Stomach (tissue), 9 donors: ENCODE measurements around the gene TSPAN14. TPM values are rescaled to one million over a fixed set of nuclear protein-coding genes. Genes with fewer than 3 reads are reported as not detected.

Experiments used
- DNase-seq, 2 donors: peaks; one replicate each; pipeline versions ENCODE4 v3.0.0 to v3.0.0-alpha.2; 2013 to 2019
- H3K27ac ChIP-seq, 5 donors: fragments of 200-600 bp in 4 of 5; sonication (generic) in 4 of 5; one replicate each; pipeline ENCODE4 v1.5.1; 2013 to 2019; ENCODE audit warnings: mild to moderate bottlenecking in 1 of 5, moderate library complexity in 1 of 5
- H3K27me3 ChIP-seq, 3 donors: fragments of 200-600 bp; sonication (generic); one replicate each; pipeline ENCODE4 v1.5.1; 2017 to 2019; ENCODE audit warnings: mixed run types in 1 of 3
- H3K36me3 ChIP-seq, 4 donors: fragments of 200-600 bp; sonication (generic); 1 replicate in 3 of 4; 2 replicates in 1 of 4; pipeline ENCODE4 v1.5.1; 2016 to 2019
- H3K4me1 ChIP-seq, 4 donors: fragments of 200-600 bp; sonication (generic); one replicate each; pipeline ENCODE4 v1.5.1; 2016 to 2019
- H3K4me3 ChIP-seq, 4 donors: fragments of 200-600 bp; sonication (generic) in 3 of 4; one replicate each; pipeline ENCODE4 v1.5.1; 2016 to 2019; ENCODE audit warnings: mild to moderate bottlenecking in 1 of 4
- H3K9me3 ChIP-seq, 4 donors: fragments of 200-600 bp; sonication (generic); one replicate each; pipeline ENCODE4 v1.5.1; 2016 to 2019
- EP300 ChIP-seq: sonication (generic); formaldehyde crosslinking; IDR thresholded peaks from one replicate; pipeline ENCODE4 v1.6.1; 2017; ENCODE audit warnings: antibody characterized with exemption
- POLR2A ChIP-seq, 4 donors: fragments of 450-650 bp; IDR thresholded peaks; one replicate each; pipeline ENCODE4 v1.6.1; 2016; ENCODE audit warnings: antibody characterized with exemption in 4 of 4, control low read depth in 2 of 4, mild to moderate bottlenecking in 1 of 4, moderate library complexity in 1 of 4
- POLR2AphosphoS5 ChIP-seq, 3 donors: sonication (generic); formaldehyde crosslinking; IDR thresholded peaks; one replicate each; pipeline ENCODE4 v1.6.1; 2016; ENCODE audit warnings: antibody characterized with exemption in 3 of 3
- WGBS, 5 donors: extraction: QIAGEN DNeasy Blood & Tissue Kit in 3 of 5; methylation state at CpG; one replicate each; pipeline versions ENCODE4 v1.1.5 to v1.1.7; 2013 to 2018; 5-methylcytosine and 5-hydroxymethylcytosine counted together
- intact Hi-C: fragments of 100-400 bp; cut with DNase I; formaldehyde crosslinking; loops from one replicate; pipeline ENCODE4 v1.15.1; 2023; ENCODE audit warnings: low total_unique reads
- polyA plus RNA-seq, 3 donors: library from polyadenylated mRNA; stranded (reverse); fragments of 200-250 nt; gene quantifications; one replicate each; pipeline ENCODE4 v1.2.3, GENCODE V29; 2013
- total RNA-seq, 5 donors: library from RNA; depleted of rRNA; stranded (reverse); fragments of >200 nt; gene quantifications; one replicate each; pipeline versions ENCODE4 v1.1.0 to v1.2.3, GENCODE V29; 2014 to 2016
- TF ChIP-seq, protein P1 (sequence below), 7 experiments: fragments of 450-650 bp in 4 of 7; fragments of 200-600 bp in 3 of 7; sonication (generic) in 3 of 7; IDR thresholded peaks; one replicate each; pipeline ENCODE4 v1.5.1; 2016 to 2019; ENCODE audit warnings: antibody characterized with exemption in 7 of 7, control low read depth in 2 of 7, mild to moderate bottlenecking in 1 of 7
- donor health status: healthy with polysubstance abuse.
- donor health status: Bipolar disorder and iron deficiency.
- donor health status: healthy.

Gene TSPAN14
- total and polyA plus RNA-seq, 8 donors, result 7.0 to 82.6 (median 30.5) TPM

DNA sequence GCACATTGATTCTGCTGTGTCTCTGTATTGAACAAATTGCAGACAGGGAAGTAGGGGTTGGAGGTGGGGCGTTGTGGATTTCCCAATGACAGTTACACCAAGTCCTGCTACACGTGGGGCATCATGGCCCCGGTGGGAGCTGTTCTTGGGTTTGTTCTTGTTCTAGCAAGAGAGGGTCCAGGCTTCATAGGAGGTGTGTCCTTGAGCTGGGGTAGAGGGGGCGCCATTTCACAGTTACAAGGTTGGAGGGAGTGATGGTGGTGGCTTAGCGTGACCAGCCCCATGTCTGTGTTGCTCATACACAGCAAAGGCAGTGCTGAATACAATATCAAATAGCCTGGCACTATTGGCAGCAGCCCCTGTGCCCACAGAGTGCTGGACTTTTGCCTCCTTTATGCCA, 99.3 kb downstream of the TSPAN14 start:
- Histone ChIP-seq H3K27ac (no peak overlapping the region), H3K9me3 (no peaks in the 10 kb centered on the region), H3K4me3 (no peak overlapping the region), H3K4me1 (peaks cover 0 to 11% (median 2%) of the 10 kb centered on the region in 4 donors), H3K36me3 (no peaks in the 10 kb centered on the region), H3K27me3 (no peaks in the 10 kb centered on the region)
- DNase-seq, result no peak
- intact Hi-C loops, result no loop called here
- TF ChIP-seq, protein P1, sequence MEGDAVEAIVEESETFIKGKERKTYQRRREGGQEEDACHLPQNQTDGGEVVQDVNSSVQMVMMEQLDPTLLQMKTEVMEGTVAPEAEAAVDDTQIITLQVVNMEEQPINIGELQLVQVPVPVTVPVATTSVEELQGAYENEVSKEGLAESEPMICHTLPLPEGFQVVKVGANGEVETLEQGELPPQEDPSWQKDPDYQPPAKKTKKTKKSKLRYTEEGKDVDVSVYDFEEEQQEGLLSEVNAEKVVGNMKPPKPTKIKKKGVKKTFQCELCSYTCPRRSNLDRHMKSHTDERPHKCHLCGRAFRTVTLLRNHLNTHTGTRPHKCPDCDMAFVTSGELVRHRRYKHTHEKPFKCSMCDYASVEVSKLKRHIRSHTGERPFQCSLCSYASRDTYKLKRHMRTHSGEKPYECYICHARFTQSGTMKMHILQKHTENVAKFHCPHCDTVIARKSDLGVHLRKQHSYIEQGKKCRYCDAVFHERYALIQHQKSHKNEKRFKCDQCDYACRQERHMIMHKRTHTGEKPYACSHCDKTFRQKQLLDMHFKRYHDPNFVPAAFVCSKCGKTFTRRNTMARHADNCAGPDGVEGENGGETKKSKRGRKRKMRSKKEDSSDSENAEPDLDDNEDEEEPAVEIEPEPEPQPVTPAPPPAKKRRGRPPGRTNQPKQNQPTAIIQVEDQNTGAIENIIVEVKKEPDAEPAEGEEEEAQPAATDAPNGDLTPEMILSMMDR (IDR thresholded peaks at IDR 0.05), result no peak
- no peak for TF ChIP-seq EP300
- no peak for TF ChIP-seq POLR2A (IDR thresholded peaks at IDR 0.05)
- TF ChIP-seq POLR2AphosphoS5 (IDR thresholded peaks at IDR 0.05), result no peak
- WGBS, 5 donors, result 78 to 93% (median 89%) methylated on average over 5 of the region's 5 CpGs

DNA sequence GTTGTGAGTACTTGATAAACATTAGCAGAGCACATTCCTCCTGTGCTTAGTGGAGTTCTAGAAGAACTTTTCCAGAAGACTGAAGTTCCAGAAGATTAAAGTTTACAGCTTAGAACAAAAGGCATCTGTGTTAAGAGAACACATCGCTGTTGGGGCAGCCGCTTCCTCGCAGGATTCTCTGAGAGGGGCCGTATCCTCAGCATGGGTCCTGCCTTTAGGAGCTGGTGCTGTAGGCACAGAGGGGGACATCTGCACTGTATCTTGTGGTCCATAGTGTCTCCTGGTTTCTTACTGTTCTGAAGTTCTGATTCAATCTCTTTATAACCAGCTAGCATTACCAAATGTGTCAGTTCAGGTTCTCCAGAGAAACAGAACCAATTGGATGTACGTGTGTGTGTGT, 99.9 kb downstream of the TSPAN14 start:
- Histone ChIP-seq H3K9me3 (no peaks in the 10 kb centered on the region), H3K27ac (no peak overlapping the region), H3K36me3 (no peaks in the 10 kb centered on the region), H3K4me3 (no peak overlapping the region), H3K27me3 (no peaks in the 10 kb centered on the region), H3K4me1 (peaks cover 0 to 11% (median 2%) of the 10 kb centered on the region in 4 donors)
- DNase-seq, result no peak
- 83 to 87% (median 85%) methylated on average over 5 of the region's 5 CpGs for WGBS, 5 donors
- TF ChIP-seq POLR2AphosphoS5 (IDR thresholded peaks at IDR 0.05) (no peak), EP300 (no peak), POLR2A (IDR thresholded peaks at IDR 0.05) (no peak)
- intact Hi-C loops, result no loop called here

DNA sequence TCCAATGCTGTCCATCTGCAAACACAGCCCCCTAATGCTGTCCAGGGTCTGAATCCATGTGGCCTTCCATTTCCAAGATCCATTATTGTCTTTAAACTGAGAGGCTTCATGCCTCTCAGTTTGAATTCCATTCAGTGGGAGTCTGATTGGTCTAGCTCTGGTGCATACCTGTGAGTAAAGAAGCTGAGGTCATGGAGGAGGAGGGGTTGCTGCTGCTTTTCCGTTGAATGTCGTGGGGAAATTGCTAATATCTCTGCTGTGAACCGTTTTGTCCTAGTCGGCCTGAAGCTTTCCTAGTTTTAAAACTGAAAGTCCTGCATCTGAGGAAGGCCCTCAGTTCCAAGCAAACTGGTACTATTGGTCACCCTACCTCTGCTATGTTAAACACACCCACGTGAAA, 101.3 kb downstream of the TSPAN14 start:
- peaks cover 0 to 11% (median 2%) of the 10 kb centered on the region in 4 donors for H3K4me1 ChIP-seq
- WGBS, 5 donors, result 65 to 75% (median 70%) methylated on average over 5 of the region's 5 CpGs
- no peak overlapping the region for H3K4me3 ChIP-seq
- no peaks in the 10 kb centered on the region for H3K36me3 ChIP-seq
- no peaks in the 10 kb centered on the region for H3K9me3 ChIP-seq
- no peaks in the 10 kb centered on the region for H3K27me3 ChIP-seq
- H3K27ac ChIP-seq, result no peak overlapping the region
- intact Hi-C loops, result no loop called here
- DNase-seq, result no peak
- TF ChIP-seq, protein P1 (IDR thresholded peaks at IDR 0.05), result no peak
- TF ChIP-seq POLR2A (IDR thresholded peaks at IDR 0.05), result no peak
- no peak for TF ChIP-seq POLR2AphosphoS5 (IDR thresholded peaks at IDR 0.05)

DNA sequence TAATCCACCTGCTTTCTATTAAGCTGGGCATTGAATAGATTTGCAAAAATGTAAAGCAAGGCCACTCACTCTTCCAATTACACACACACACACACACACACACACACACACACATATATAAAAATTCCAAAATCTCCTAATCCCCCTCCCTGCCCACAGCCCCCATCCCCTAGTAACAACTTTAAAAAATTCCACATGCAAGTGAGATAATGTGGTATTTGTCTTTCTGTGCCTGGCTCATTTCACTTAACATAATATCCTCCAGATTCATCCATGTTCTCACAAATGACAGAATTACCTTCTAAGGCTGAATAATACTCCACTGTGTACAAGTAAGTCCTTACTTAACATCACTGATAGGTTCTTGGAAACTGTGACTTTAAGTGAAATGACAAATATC, 107.8 kb downstream of the TSPAN14 start:
- H3K4me3 ChIP-seq, result no peak overlapping the region
- no peak for TF ChIP-seq POLR2A (IDR thresholded peaks at IDR 0.05)
- no peak for TF ChIP-seq EP300
- TF ChIP-seq, protein P1 (IDR thresholded peaks at IDR 0.05), result no peak
- TF ChIP-seq POLR2AphosphoS5 (IDR thresholded peaks at IDR 0.05), result no peak
- H3K27ac ChIP-seq, result no peak overlapping the region
- no peaks in the 10 kb centered on the region for H3K4me1 ChIP-seq
- no peaks in the 10 kb centered on the region for H3K36me3 ChIP-seq
- H3K9me3 ChIP-seq, result no peaks in the 10 kb centered on the region
- no peak for DNase-seq
- intact Hi-C loops, result no loop called here
- H3K27me3 ChIP-seq, result no peaks in the 10 kb centered on the region

DNA sequence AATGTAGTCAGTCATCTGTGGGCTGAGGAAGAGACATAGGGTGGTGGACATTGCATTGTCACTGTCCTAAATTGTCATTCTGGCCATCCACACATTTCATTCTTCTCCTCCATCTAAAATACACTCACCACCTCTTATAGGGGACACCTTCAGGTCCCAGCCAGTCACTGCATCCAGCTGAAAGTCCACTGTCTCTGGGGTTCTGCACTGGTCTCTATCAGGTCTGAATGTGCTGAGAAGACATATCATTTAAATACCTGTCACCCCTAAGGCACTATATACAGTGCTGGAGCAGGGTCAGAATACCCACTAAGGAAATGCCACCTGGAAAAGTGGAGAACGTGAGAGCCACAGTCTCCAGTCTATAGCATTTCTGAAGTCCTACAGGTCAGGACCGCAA, 113.2 kb downstream of the TSPAN14 start:
- Histone ChIP-seq H3K9me3 (no peaks in the 10 kb centered on the region), H3K4me3 (no peak overlapping the region), H3K4me1 (no peaks in the 10 kb centered on the region), H3K27me3 (no peaks in the 10 kb centered on the region), H3K27ac (no peak overlapping the region), H3K36me3 (no peaks in the 10 kb centered on the region)
- DNase-seq, result no peak
- intact Hi-C loops, result no loop called here
- no peak for TF ChIP-seq POLR2AphosphoS5 (IDR thresholded peaks at IDR 0.05)
- TF ChIP-seq EP300, result no peak
- TF ChIP-seq, protein P1 (IDR thresholded peaks at IDR 0.05), result no peak
- TF ChIP-seq POLR2A (IDR thresholded peaks at IDR 0.05), result no peak
- WGBS, 5 donors, result 72 to 83% (median 81%) methylated on average over 2 of the region's 2 CpGs
